DOHH2 (cell line): ENCODE data around the gene LENG9.

ENCODE experiments used
- H3F3A ChIP-seq: fragments of 200-600 bp; sonication (generic), shearing (Covaris generic); 2 replicates; pipeline ENCODE4 v1.6.0; 2016; ENCODE audit warnings: antibody characterized with exemption, mild to moderate bottlenecking; ENCODE audit not compliant: control insufficient read depth, insufficient read depth
- H3K27ac ChIP-seq: fragments of 200-600 bp; sonication (generic); 2 replicates; pipeline ENCODE4 v1.5.1; 2014; ENCODE audit warnings: low read depth, mild to moderate bottlenecking, low read length, moderate library complexity
- H3K27me3 ChIP-seq: fragments of 200-600 bp; sonication (generic); 2 replicates; pipeline ENCODE4 v1.6.1; 2014; ENCODE audit warnings: mild to moderate bottlenecking, low read length, mixed read lengths; ENCODE audit not compliant: control insufficient read depth
- H3K36me3 ChIP-seq: fragments of 200-600 bp; sonication (generic); 2 replicates; pipeline ENCODE4 v1.6.1; 2014; ENCODE audit warnings: mild to moderate bottlenecking, low read length, moderate library complexity, mixed read lengths; ENCODE audit not compliant: control insufficient read depth
- H3K4me1 ChIP-seq: fragments of 200-600 bp; sonication (generic); 2 replicates; pipeline ENCODE4 v1.6.1; 2014; ENCODE audit warnings: mild to moderate bottlenecking, low read length, mixed read lengths; ENCODE audit not compliant: control insufficient read depth
- H3K4me2 ChIP-seq: fragments of 200-600 bp; sonication (generic); 2 replicates; pipeline ENCODE4 v1.6.0; 2014; ENCODE audit warnings: mild to moderate bottlenecking, low read length, moderate library complexity
- H3K4me3 ChIP-seq: fragments of 200-600 bp; sonication (generic); 2 replicates; pipeline ENCODE4 v1.5.1; 2014; ENCODE audit warnings: mild to moderate bottlenecking, low read length, mixed read lengths
- H3K79me2 ChIP-seq: fragments of 200-600 bp; sonication (generic); 2 replicates; pipeline ENCODE4 v1.6.1; 2014; ENCODE audit warnings: mild to moderate bottlenecking, low read length, mixed read lengths; ENCODE audit not compliant: control insufficient read depth
- H3K9me2 ChIP-seq: fragments of 200-600 bp; sonication (generic); replicated peaks from 2 replicates; pipeline ENCODE4 v1.6.1; 2014; ENCODE audit warnings: mild to moderate bottlenecking, low read length, mixed read lengths; ENCODE audit not compliant: control insufficient read depth
- H3K9me3 ChIP-seq: fragments of 200-600 bp; sonication (generic); 2 replicates; pipeline ENCODE4 v1.6.1; 2014; ENCODE audit warnings: antibody characterized with exemption, low read length, mixed read lengths; ENCODE audit not compliant: control insufficient read depth, insufficient read depth
- H4K20me1 ChIP-seq: fragments of 200-600 bp; sonication (generic); 2 replicates; pipeline ENCODE4 v1.6.0; 2014; ENCODE audit warnings: low read depth, mild to moderate bottlenecking, antibody characterized with exemption, low read length, moderate library complexity; ENCODE audit not compliant: control insufficient read depth, insufficient read depth
- CTCF ChIP-seq: fragments of 200-600 bp; sonication (generic); IDR thresholded peaks from one replicate; pipeline ENCODE4 v1.5.1; 2014; ENCODE audit warnings: antibody characterized with exemption, mild to moderate bottlenecking, low read depth, low read length; ENCODE audit not compliant: poor library complexity, severe bottlenecking
- EZH2phosphoT487 ChIP-seq: fragments of 200-600 bp; sonication (generic); IDR thresholded peaks from 2 replicates; pipeline ENCODE4 v1.6.1; 2017; ENCODE audit warnings: borderline replicate concordance, mild to moderate bottlenecking, antibody characterized with exemption, low read length, moderate library complexity, mixed read lengths

The LENG9 gene

GRCh38 chr19:54460230-54461005 lies 3.2 kb downstream of the LENG9 start:
- TF ChIP-seq CTCF (no peak), EZH2phosphoT487 (no peak)
- no peak overlapping the region for H3K4me2 ChIP-seq
- H4K20me1 ChIP-seq = no peaks in the 10 kb centered on the region; the same call in 1 of the 2 replicates

GRCh38 chr19:54459282-54460229 lies 4.0 kb downstream of the LENG9 start:
- Histone ChIP-seq H3K9me3 (no peaks in the 10 kb centered on the region), H4K20me1 (no peaks in the 10 kb centered on the region; the same call in 1 of the 2 replicates), H3K4me3 (no peak overlapping the region), H3K79me2 (peaks cover 29% of the 10 kb centered on the region), H3K27me3 (no peaks in the 10 kb centered on the region), H3K36me3 (peaks cover 76% of the 10 kb centered on the region), H3K4me1 (peaks cover 27% of the 10 kb centered on the region), H3K4me2 (no peak overlapping the region), H3F3A (peaks cover 6% of the 10 kb centered on the region; the same call in 1 of the 2 replicates), H3K9me2 (no peaks in the 10 kb centered on the region), H3K27ac (no peak overlapping the region)
- TF ChIP-seq CTCF (no peak), EZH2phosphoT487 (no peak)

More at GRCh38 chr19:54460230-54461005, 3.2 kb downstream of the LENG9 start:
- Histone ChIP-seq H3K9me2 (no peaks in the 10 kb centered on the region), H3F3A (peaks cover 6% of the 10 kb centered on the region; the same call in 1 of the 2 replicates), H3K27ac (no peak overlapping the region), H3K4me1 (peaks cover 30% of the 10 kb centered on the region), H3K36me3 (peaks cover 68% of the 10 kb centered on the region), H3K27me3 (no peaks in the 10 kb centered on the region), H3K79me2 (peaks cover 28% of the 10 kb centered on the region), H3K4me3 (no peak overlapping the region), H3K9me3 (no peaks in the 10 kb centered on the region)

GRCh38 chr19:54458648-54459281 lies 4.8 kb downstream of the LENG9 start:
- H3K4me3 ChIP-seq = no peak overlapping the region
- TF ChIP-seq CTCF (no peak), EZH2phosphoT487 (no peak)
- peaks cover 2% of the 10 kb centered on the region; the same call in 1 of the 2 replicates for H4K20me1 ChIP-seq
- H3K27ac ChIP-seq = no peak overlapping the region
- peaks cover 37% of the 10 kb centered on the region for H3K79me2 ChIP-seq
- no peaks in the 10 kb centered on the region for H3K9me3 ChIP-seq
- peaks cover under 1% of the 10 kb centered on the region; the same call in 1 of the 2 replicates for H3F3A ChIP-seq
- H3K4me2 ChIP-seq = no peak overlapping the region
- no peaks in the 10 kb centered on the region for H3K9me2 ChIP-seq
- H3K4me1 ChIP-seq = peaks cover 19% of the 10 kb centered on the region
- peaks cover 84% of the 10 kb centered on the region for H3K36me3 ChIP-seq
- no peaks in the 10 kb centered on the region for H3K27me3 ChIP-seq
